SH-SY5Y (cell line): ENCODE measurements around the gene FIGN.

Experiments
- GATA2 ChIP-seq: IDR thresholded peaks from 2 replicates; pipeline ENCODE4 v1.6.1; 2011; ENCODE audit warnings: mild to moderate bottlenecking, low read depth, low read length
- GATA3 ChIP-seq: IDR thresholded peaks from 2 replicates; pipeline ENCODE4 v1.6.1; 2011; ENCODE audit warnings: low read depth, mild to moderate bottlenecking, low read length, moderate library complexity

The FIGN gene

GRCh38 chr2:163572850-163573249 is 163.0 kb downstream of the FIGN start:
- TF ChIP-seq GATA2 = no peak
- TF ChIP-seq GATA3 = no peak

GRCh38 chr2:163571423-163572102 is 164.2 kb downstream of the FIGN start:
- TF ChIP-seq GATA2 = no peak

- TF ChIP-seq GATA2 (no peak), GATA3 (no peak)
Observed at GRCh38 chr2:163570391-163570790, 165.4 kb downstream of the FIGN start.

GRCh38 chr2:163565192-163565591 is 170.6 kb downstream of the FIGN start:
- no peak for TF ChIP-seq GATA2
- no peak for TF ChIP-seq GATA3

- TF ChIP-seq GATA2 = no peak
- TF ChIP-seq GATA3 = no peak
Observed at GRCh38 chr2:163564236-163564635, 171.6 kb downstream of the FIGN start.

- TF ChIP-seq GATA3 (no peak), GATA2 (no peak)
Observed at GRCh38 chr2:163563336-163563735, 172.5 kb downstream of the FIGN start.

- no peak for TF ChIP-seq GATA3
- TF ChIP-seq GATA2 = no peak
Observed at GRCh38 chr2:163558251-163559021, 177.4 kb downstream of the FIGN start.

GRCh38 chr2:163556511-163556910 is 179.3 kb downstream of the FIGN start:
- TF ChIP-seq GATA3 (no peak), GATA2 (no peak)

- TF ChIP-seq GATA2 (no peak), GATA3 (no peak)
Observed at GRCh38 chr2:163554864-163555263, 180.9 kb downstream of the FIGN start.

- TF ChIP-seq GATA3 = no peak
- TF ChIP-seq GATA2 = no peak
Observed at GRCh38 chr2:163553601-163554000, 182.2 kb downstream of the FIGN start.

GRCh38 chr2:163552758-163553157 is 183.1 kb downstream of the FIGN start:
- no peak for TF ChIP-seq GATA3

GRCh38 chr2:163551616-163552373 is 184.0 kb downstream of the FIGN start:
- TF ChIP-seq GATA3 = no peak
- no peak for TF ChIP-seq GATA2

GRCh38 chr2:163548970-163549369 is 186.8 kb downstream of the FIGN start:
- TF ChIP-seq GATA3 (no peak), GATA2 (no peak)
